DND-41 (cell line): Measurements from ENCODE around the gene RNF38.

Experiments
- EZH2 ChIP-seq: IDR thresholded peaks from 3 replicates; pipeline ENCODE4 v1.6.1; 2012; ENCODE audit warnings: borderline replicate concordance, low read depth, mild to moderate bottlenecking, moderate library complexity, low read length, inconsistent platforms; ENCODE audit not compliant: severe bottlenecking
- TF ChIP-seq, protein P1 (sequence below): IDR thresholded peaks from 2 replicates; pipeline ENCODE4 v1.5.1; 2012; ENCODE audit warnings: borderline replicate concordance, low read length, moderate library complexity, mild to moderate bottlenecking; ENCODE audit not compliant: poor library complexity, severe bottlenecking; ENCODE audit errors: extremely low read depth

DNA sequence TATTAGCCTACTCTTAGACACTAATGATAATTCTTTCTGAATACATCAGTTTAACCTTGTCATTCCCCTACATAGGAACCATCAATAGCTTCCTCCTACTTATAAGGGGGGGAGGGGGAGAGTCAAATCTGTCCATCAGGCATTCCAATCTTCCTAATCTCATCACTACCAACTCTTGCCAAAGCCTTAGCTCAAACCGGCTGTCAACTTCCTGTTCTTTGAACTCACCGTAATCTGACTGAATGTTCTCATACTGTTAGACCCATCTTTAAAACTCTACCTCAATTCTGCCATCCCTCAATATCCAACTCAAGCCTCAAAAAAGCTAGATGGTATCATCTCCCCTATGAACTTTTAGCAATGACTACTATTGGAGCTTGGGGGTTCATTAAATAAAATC, 41.9 kb upstream of the RNF38 start:
- TF ChIP-seq EZH2 = no peak
- TF ChIP-seq, protein P1, sequence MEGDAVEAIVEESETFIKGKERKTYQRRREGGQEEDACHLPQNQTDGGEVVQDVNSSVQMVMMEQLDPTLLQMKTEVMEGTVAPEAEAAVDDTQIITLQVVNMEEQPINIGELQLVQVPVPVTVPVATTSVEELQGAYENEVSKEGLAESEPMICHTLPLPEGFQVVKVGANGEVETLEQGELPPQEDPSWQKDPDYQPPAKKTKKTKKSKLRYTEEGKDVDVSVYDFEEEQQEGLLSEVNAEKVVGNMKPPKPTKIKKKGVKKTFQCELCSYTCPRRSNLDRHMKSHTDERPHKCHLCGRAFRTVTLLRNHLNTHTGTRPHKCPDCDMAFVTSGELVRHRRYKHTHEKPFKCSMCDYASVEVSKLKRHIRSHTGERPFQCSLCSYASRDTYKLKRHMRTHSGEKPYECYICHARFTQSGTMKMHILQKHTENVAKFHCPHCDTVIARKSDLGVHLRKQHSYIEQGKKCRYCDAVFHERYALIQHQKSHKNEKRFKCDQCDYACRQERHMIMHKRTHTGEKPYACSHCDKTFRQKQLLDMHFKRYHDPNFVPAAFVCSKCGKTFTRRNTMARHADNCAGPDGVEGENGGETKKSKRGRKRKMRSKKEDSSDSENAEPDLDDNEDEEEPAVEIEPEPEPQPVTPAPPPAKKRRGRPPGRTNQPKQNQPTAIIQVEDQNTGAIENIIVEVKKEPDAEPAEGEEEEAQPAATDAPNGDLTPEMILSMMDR = no peak
